Brain microvascular endothelial cell (primary cell): ENCODE results near the gene OARD1.

Experiments used
- DNase-seq: peaks from one replicate; pipeline ENCODE4 v3.0.0-alpha.2; 2020
- H3K27ac ChIP-seq: fragments of 250-450 bp; sonication (Bioruptor Pico); 2 replicates; pipeline ENCODE4 v1.5.1; 2020; ENCODE audit warnings: mild to moderate bottlenecking, moderate library complexity
- H3K27me3 ChIP-seq: fragments of 250-450 bp; sonication (Bioruptor Pico); replicated peaks from 2 replicates; pipeline ENCODE4 v1.5.1; 2020; ENCODE audit warnings: mild to moderate bottlenecking
- H3K36me3 ChIP-seq: fragments of 250-450 bp; sonication (Bioruptor Pico); replicated peaks from 2 replicates; pipeline ENCODE4 v1.5.1; 2020; ENCODE audit warnings: mild to moderate bottlenecking
- H3K4me3 ChIP-seq: 2 replicates; pipeline ENCODE4 v1.5.1; 2011; ENCODE audit warnings: low read depth, mild to moderate bottlenecking, control low read depth, low read length, moderate library complexity
- CTCF ChIP-seq: IDR thresholded peaks from 2 replicates; pipeline ENCODE4 v1.5.1; 2011; ENCODE audit warnings: low read depth, mild to moderate bottlenecking, moderate library complexity, low read length, control low read depth, inconsistent platforms; ENCODE audit errors: missing control alignments
- in situ Hi-C: cut with HindIII; loops from 2 replicates; pipeline ENCODE4 v1.10.0; 2017; ENCODE audit warnings: low sequenced_read_pairs, low pct_ligation_motif_present

Gene OARD1

GRCh38 chr6:41039060-41039998 lies 32.8 kb downstream of the OARD1 start, which contains the start of gene UNC5CL:
TSS of gene UNC5CL (minus strand) at chr6:41039221. CDS start at chr6:41035074, 4,147 bp downstream.
- no peak within 1 kb of the TSS for H3K27ac ChIP-seq
- TF ChIP-seq CTCF: peak; percentile 86
- in situ Hi-C loops: no loop called here
- H3K27me3 ChIP-seq: no peaks in the 10 kb centered on the region
- DNase-seq: peak; percentile 20
- no peaks in the 10 kb centered on the region for H3K36me3 ChIP-seq
- no peak within 1 kb of the TSS for H3K4me3 ChIP-seq

- H3K27ac ChIP-seq: no peak overlapping the region
- H3K4me3 ChIP-seq: no peak overlapping the region
- in situ Hi-C loops: no loop called here
- DNase-seq: no peak
- no peaks in the 10 kb centered on the region for H3K27me3 ChIP-seq
- no peaks in the 10 kb centered on the region for H3K36me3 ChIP-seq
- TF ChIP-seq CTCF: no peak
Observed at GRCh38 chr6:41038205-41038604, 34.0 kb downstream of the OARD1 start.

- Histone ChIP-seq H3K27me3 (no peaks in the 10 kb centered on the region), H3K27ac (no peak overlapping the region), H3K4me3 (no peak overlapping the region), H3K36me3 (no peaks in the 10 kb centered on the region)
- in situ Hi-C loops: no loop called here
- no peak for TF ChIP-seq CTCF
- DNase-seq: no peak
Observed at GRCh38 chr6:41037107-41037900, 34.9 kb downstream of the OARD1 start.

- H3K27me3 ChIP-seq: no peaks in the 10 kb centered on the region
- no peak overlapping the region for H3K27ac ChIP-seq
- no peaks in the 10 kb centered on the region for H3K36me3 ChIP-seq
- in situ Hi-C loops: no loop called here
- DNase-seq: no peak
- H3K4me3 ChIP-seq: no peak overlapping the region
- TF ChIP-seq CTCF: no peak
Observed at GRCh38 chr6:41036601-41037000, 35.6 kb downstream of the OARD1 start.

- Histone ChIP-seq H3K27ac (no peak overlapping the region), H3K4me3 (no peak overlapping the region), H3K36me3 (no peaks in the 10 kb centered on the region), H3K27me3 (no peaks in the 10 kb centered on the region)
- DNase-seq: no peak
- in situ Hi-C loops: no loop called here
- TF ChIP-seq CTCF: no peak
Observed at GRCh38 chr6:41036186-41036585, 36.0 kb downstream of the OARD1 start.
